ENCODE measurements around the gene CCDC177.

GRCh38 chr14:69593018-69593677, 18.5 kb upstream of the CCDC177 start:
- TF ChIP-seq, protein P1, sequence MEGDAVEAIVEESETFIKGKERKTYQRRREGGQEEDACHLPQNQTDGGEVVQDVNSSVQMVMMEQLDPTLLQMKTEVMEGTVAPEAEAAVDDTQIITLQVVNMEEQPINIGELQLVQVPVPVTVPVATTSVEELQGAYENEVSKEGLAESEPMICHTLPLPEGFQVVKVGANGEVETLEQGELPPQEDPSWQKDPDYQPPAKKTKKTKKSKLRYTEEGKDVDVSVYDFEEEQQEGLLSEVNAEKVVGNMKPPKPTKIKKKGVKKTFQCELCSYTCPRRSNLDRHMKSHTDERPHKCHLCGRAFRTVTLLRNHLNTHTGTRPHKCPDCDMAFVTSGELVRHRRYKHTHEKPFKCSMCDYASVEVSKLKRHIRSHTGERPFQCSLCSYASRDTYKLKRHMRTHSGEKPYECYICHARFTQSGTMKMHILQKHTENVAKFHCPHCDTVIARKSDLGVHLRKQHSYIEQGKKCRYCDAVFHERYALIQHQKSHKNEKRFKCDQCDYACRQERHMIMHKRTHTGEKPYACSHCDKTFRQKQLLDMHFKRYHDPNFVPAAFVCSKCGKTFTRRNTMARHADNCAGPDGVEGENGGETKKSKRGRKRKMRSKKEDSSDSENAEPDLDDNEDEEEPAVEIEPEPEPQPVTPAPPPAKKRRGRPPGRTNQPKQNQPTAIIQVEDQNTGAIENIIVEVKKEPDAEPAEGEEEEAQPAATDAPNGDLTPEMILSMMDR (IDR thresholded peaks at IDR 0.05), result no peak
- no peak for TF ChIP-seq POLR2A (IDR thresholded peaks at IDR 0.05)

Measured in right lobe of liver (tissue), 4 donors.